GM18873 (cell line): ENCODE data around the gene BMPR1A.
"Not testable (repeated sequence)": the region's sequence is repeated elsewhere in the genome, so short reads cannot be mapped to it uniquely, and the experiment has no call there.

ENCODE experiments used
- ATAC-seq: cut with Tn5 transposase; IDR thresholded peaks from one replicate; pipeline ENCODE4 v1.9.1; 2021; ENCODE audit warnings: mild to moderate bottlenecking, moderate library complexity, moderate number of reproducible peaks; ENCODE audit not compliant: unreplicated experiment, low FRiP score

BMPR1A gene

GRCh38 chr10:86931872-86932271, 175.5 kb downstream of the BMPR1A start:
- ATAC-seq, result no peak

- ATAC-seq, result no peak
These were observed 176.3 kb downstream of the BMPR1A start for GRCh38 chr10:86932674-86933073.

DNA sequence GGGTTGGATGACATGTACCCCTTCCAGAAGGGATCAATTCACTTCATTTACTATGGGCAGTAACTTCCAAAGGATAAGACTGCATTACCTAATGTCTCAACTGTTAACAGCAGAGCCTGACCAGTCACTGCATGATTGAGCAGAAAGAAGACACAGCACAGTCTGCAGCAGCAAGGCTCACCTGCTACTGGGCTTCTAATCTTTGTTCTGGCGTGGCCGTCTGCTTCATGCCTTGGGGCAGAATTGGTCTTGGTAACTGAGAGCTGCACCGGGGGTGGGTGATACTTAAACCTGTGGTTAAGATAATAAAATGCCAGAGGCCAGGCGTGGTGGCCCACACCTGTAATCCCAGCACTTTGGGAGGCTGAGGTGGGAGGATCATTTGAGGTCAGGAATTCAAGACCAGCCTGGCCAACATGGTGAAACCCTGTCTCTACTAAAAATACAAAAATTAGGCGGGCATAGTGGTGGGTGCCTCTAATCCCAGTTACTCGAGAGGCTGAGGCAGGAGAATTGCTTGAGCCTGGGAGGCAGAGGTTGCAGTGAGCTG, 177.8 kb downstream of the BMPR1A start:
- ATAC-seq, result not testable (repeated sequence)

DNA sequence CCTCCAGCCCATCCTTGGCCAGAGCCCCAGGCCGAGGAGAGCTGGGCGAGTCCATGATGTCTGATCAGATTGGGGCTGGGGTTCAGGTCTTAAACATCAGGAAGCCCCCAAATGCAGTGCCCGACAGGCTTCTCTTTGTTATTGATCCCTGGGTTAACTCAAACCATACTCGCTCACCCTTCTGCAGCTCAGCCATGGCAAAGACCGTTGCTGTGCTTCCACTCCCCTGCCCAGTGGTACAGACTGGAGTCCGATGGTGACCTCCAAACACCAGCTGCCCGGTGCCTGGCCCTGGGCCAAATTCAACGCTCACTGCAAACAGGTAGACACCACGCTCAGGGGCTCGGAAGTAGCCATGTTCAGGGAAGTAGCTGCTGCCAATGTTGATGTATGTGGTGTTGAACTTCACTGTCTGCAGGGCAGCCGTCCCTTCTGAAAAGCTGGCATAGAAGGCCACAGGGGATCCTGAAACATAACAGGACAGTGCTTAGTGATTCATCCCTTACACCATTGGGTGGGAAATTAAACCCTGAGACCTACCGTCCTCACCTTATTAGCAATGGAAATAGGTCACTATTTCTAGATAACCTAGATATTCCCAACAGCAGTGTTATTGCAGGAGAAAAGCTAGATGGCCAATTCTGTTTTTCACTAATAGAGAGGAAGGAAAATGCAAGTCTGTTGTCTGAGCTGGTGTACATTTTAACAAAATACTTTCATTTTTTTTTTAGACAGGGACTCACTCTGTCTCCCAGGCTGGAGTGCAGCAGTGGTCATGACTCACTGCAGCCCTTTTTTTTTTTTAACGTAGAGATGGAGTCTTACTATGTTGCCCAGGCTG, 180.5 kb downstream of the BMPR1A start:
- no peak for ATAC-seq

DNA sequence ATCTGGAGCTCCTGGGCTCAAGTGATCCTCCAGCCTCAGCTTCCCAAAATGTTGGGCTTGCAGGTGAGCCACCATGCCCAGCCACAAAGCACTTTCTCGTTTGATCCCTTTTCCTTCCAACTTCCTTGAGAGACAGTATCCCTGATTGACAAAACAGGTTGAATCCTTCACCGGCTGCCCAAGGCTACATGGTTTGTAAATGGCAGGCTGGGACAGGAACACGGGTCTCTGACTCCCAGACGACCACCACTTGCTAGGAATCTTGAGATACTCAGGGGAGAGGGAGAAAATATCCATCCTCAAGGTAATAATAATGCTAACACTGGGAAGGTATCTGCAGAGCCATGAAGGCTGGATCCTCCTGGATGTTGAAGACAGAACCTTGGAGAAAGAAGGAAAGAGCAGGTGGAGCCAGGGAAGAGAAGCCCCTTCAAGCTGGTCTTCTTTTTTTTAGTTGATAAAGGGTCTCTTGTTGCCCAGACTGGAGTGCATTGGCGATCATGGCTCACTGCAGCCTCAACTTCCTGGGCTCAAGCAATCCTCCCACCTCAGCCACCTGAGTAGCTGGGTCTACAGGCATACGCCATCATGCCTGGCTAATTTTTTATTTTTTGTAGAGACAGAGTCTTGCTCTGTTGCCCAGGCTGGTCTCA, 181.2 kb downstream of the BMPR1A start:
- no peak for ATAC-seq

DNA sequence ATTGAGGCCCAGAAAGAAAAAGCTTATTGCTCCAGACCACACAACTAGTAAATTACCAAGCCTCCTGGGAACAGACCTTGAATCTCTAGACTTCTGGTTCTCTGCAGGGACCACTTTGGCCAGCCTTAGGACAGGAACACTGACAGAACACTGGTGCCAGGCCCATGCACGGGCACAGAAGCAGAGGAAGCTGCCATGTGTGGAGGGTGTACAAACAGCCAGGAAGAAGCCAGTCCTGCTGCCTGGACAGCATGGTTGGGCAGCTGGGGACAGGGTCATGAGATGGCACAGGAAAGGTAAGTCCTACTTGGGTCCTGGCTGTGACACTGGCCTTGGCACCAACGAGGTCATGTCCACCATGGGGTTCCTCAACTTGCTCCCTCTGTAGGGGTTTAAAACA, 181.8 kb downstream of the BMPR1A start:
- ATAC-seq, result no peak

- not testable (repeated sequence) for ATAC-seq
These were observed 183.7 kb downstream of the BMPR1A start for GRCh38 chr10:86940076-86940475.

DNA sequence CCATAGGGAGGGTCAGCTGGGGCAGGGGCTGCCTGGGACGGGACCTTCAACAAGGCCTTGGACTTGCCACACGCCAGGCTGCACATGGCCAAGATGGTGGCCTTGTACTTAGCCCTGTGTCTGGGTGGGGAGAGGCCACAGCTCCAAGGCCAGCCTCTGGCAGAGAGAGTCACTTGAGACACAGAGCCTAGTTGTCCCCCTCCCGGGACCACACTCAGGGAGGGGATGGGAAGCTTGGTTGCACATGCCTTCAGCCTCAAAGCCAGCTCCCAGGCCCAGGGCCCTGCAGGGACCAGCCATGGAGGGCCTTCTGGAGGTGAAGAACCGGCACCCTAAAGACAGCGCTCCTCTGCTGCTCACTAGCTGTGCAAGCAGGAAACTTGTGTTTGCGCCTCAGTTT, 184.3 kb downstream of the BMPR1A start:
- ATAC-seq, result no peak

GRCh38 chr10:86941426-86941825, 185.0 kb downstream of the BMPR1A start:
- ATAC-seq, result no peak

- ATAC-seq, result no peak
These were observed 185.6 kb downstream of the BMPR1A start for GRCh38 chr10:86941991-86942421.

GRCh38 chr10:86942441-86943315, 186.3 kb downstream of the BMPR1A start:
- ATAC-seq, result no peak

- ATAC-seq, result no peak
These were observed 187.1 kb downstream of the BMPR1A start for GRCh38 chr10:86943316-86944030.

GRCh38 chr10:86944031-86944419, 187.6 kb downstream of the BMPR1A start:
- no peak for ATAC-seq

DNA sequence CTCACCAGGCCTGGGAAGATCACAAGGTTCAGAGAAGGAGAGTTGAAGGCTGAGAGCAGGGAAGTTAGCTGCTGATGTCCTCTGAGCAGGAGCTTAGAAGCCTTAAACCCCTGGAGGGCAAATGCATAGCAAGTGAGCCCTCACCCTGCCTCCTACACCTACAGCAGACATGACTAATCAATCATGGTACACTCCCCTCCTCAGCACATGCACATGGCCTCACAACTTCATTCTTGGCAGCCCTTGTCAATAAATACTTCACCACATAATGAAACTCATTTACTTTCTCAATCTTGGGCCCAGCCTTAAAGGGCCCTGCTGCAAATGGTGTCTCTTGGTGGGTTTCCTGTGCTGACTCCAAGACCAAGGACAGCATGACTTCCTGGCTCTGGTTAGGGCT, 188.1 kb downstream of the BMPR1A start:
- no peak for ATAC-seq

GRCh38 chr10:86944907-86945306, 188.5 kb downstream of the BMPR1A start:
- no peak for ATAC-seq

DNA sequence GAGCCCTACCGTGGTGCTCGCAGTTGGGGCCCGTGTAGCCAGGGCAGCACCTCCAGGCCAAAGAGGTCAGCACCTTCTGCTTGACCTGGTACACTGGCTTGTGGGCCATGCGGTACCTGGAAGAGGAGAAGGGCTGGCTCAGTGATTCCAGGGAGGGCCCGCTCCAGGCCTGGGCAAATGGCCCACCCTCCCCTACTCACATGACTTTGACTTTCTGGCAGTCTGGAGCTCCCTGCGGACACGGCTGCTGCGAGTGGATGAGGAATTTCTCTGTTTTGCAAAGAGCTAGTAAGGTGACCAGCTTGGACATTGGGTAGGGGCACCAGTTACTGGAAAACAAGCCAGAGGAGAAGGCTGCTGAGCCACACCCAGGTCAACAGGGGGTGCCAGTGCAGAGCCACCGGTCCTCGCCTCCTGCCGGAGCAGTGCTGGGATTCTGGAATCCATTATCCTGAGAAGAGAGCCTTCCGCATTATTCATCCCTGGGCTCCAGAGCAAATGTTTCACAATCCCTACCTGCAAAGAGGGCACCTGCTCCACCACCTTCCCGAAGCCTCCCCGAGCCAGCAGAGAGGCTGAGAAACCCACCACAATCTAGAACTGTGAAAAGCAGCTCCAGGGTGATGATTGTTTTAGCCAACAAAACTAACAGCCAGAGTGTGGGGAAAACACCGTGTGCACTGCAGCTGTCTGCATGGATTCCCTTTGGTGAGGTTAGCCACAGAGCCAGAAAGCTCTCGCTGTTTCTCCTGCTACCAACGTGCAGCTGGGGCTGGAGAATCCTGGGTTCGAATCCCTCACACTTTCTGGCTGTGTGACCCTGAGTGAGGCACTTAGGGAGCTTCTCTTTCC, 189.2 kb downstream of the BMPR1A start:
- ATAC-seq, result no peak

- ATAC-seq, result no peak
These were observed 190.1 kb downstream of the BMPR1A start for GRCh38 chr10:86946213-86947155.

DNA sequence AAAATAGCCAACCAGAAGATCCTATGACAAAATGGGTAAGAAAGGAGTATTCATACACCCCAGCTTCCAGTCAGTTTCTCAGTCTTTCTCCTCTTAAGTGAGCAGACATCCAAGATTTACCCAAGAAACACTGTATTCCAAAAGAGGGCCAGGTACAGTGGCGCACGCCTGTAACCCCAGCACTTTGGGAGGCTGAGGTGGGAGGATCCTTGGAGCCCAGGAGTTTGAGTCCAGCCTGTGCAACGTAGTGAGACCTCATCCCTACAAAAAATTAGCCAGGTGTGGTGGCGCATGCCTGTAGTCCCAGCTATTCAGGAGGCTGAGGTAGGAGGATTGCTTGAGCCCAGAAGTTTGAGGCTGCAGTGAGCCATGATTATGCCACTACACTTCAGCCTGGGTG, 191.4 kb downstream of the BMPR1A start:
- not testable (repeated sequence) for ATAC-seq
